HG03095 (cell line): ENCODE measurements around the gene RGCC.
"Not testable (repeated sequence)": the region's sequence is repeated elsewhere in the genome, so short reads cannot be mapped to it uniquely, and the experiment has no call there.

Experiments used
- ATAC-seq: cut with Tn5 transposase; IDR thresholded peaks from one replicate; pipeline ENCODE4 v1.9.1; 2021; ENCODE audit warnings: moderate library complexity; ENCODE audit not compliant: unreplicated experiment

The RGCC gene, protein sequence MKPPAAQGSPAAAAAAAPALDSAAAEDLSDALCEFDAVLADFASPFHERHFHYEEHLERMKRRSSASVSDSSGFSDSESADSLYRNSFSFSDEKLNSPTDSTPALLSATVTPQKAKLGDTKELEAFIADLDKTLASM

DNA sequence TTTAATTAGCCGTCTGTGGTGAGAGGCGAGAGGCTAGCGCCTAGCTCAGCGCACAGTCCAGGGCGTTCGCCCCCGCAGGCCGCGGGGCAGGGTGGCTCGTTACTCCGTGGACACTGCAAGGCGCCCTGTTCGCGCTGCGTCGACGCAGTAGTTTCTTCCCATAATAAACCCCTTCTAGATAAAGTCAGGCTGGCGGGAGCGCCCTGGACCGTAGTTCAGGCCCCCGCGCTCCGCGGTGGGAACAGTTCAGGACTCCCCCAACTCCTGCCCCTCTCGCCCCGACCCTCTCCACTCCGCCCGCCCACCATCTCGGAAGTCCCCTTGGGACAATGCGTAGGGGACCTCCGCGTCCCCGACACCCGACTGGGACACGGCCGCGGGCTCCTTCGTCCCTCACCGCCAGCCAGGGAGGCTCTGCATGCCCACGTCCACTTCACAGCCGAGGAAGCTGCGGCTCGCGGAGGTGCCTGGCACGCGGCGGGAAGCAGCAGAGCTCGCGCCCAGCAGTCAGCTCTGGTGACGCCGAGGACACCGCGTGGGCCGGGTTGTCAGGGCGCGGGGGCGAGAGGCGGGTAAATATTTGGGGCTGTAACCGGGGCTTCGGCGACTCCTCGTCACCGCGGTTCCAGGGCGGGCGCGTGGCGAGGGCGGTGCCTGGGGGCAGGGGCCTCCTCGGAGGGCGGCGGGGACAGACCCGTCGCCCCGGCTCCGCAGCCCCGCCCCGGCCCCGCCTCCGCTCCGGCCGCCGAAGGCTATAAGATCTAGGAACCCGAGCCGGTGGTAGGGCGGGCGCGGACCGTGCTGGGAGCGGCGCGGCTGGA, at the start of gene RGCC:
RGCC (plus strand) TSS at position 783 of the 821 bp plus-strand sequence. CDS start 158 bp downstream, outside the sequence.
- peak; percentile 60 for ATAC-seq

DNA sequence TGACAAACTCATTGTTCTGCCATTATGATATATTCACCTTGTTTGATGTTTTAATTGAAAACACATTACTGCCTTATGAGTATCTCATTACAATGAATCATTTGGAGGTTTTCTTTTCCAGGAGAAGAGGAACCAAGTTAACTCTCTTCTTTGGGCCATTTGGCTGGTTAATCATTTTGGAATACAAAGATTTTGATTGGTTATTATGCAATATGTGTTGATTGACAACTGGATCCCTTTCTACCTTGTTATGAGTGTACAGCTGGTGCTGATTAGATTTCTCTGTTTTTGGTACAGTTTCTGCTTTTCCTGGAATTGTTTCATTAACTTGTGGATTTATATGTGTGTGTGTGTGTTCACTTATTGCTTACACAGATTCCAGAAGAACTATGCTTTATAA, 49.2 kb upstream of the RGCC start:
- ATAC-seq: no peak

DNA sequence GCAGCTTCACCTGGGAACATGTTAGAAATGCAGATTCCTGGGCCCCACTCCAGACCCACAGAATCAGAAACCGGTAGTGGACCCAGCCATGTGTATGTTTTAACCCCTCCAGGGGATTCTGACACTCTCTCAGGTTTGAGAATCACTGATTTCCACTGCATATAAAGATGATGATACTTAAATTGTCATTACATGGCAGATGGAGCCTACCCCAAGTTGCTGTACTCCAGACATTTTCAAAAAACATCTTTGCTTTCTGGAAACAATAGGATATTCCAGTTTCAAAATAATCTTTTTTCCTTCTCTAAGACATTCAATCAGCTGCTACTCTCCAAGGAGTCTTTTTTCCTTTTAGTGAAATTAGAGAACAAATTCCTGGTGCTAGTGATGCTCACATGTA, 48.6 kb upstream of the RGCC start:
- no peak for ATAC-seq

DNA sequence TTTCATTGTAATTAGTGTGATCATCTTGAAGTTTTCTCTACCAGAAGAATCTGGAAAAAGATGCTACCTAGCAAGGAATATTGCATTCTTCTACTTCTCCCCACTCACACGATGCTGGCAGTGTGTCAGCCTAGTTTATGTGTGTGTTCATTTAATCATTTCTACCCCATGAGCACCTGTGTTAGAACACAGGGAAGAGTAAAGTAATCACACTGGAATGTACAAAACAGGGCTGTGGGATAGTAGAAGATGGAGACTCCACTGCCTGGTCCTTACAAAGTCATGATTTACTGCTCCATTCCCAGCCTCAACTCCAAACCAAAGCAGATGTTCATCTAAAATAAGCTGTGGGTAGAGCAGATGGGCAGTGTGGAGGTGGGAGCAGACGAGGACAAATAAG, 47.7 kb upstream of the RGCC start:
- ATAC-seq: no peak

DNA sequence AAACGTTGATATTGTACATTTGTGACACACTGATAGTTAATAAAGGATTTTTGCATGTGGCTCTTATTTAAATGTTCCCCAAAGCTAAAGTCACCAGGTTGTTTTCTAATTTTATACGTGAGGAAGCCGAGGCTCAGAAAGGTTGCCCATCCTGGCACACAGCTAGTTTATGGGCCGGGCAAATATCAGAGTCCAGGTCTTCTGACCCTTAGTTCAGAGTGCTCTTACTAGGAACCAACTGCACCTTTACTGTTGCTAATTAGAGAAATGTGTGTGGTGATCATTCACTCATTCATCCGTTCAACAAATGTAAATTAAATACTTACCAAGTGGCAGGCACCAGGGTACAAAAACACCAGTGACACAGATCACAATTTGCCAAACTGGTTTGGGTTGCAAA, 46.3 kb upstream of the RGCC start:
- ATAC-seq: no peak

DNA sequence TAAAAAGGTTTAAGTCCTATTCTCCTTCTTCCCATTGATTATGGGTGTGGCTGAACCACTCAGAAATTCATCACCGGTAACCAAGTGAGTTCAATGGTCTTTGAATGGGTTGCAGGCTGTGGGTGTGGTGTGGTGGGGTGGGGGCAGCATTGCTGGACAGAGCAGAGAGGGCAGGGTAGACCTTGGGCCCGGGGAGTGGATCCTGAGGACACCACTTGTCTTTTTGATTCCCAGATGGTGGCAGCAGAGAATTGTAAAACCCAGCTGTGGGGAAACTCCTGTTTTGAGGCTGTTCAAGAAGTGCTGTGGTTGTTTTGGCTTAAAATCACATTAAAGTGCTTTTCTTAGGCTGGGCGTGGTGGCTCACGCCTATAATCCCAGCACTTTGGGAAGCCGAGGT, 45.8 kb upstream of the RGCC start:
- no peak for ATAC-seq

DNA sequence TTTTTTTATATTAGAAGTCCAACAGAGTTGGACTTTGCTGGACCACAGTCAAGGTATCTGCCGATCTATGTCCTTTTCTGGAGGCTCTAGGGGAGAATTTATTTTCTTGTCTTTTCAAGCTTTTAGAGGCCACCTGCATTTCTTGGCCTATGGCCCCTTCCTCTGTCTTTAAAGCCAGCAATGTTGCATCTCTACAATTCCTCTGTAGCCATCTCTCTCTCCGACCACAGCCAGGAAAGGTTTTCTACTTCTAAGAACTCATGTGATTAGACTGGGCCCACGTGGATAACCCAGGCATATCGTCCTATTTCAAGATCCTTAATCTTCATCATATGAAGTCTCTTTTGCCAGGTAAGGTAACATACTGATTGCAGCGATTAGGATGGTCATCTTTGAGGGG, 43.5 kb upstream of the RGCC start:
- ATAC-seq: no peak

DNA sequence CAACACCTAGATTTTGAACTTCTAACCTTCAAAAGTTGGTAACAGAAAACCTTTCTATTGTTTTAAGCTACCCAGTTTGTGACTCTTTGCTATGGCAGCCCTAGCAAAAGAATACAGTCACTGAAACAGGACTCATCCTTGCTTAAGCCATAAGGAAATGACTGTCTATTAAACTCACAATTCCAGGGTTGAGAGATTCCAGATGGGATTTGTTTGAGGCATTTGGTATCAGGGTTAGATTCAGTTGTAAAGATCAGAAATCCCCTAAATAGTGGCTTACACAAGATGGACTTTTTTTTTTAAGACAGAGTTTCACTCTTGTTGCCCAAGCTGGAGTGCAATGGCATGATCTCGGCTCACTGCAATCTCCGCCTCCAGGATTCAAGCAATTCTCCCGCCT, 41.1 kb upstream of the RGCC start:
- no peak for ATAC-seq

DNA sequence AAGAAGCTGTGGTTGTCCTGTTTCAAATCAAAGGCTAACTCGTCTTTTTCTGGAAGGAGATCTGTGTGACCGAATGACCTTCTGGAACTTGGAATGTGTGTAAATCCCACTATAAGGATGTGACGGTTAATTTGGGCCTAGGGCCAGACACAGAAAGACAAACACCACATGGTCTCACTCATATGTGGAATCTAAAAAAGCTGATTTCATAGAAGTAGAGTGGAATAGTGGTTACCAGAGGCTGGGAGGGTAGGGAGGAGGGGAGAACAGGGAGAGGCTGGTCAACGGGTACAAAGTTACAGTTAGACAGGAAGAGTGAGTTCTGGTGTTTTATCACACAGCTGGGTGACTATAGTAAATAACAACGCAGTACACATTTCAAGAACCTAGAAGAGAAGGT, 39.3 kb upstream of the RGCC start:
- no peak for ATAC-seq

DNA sequence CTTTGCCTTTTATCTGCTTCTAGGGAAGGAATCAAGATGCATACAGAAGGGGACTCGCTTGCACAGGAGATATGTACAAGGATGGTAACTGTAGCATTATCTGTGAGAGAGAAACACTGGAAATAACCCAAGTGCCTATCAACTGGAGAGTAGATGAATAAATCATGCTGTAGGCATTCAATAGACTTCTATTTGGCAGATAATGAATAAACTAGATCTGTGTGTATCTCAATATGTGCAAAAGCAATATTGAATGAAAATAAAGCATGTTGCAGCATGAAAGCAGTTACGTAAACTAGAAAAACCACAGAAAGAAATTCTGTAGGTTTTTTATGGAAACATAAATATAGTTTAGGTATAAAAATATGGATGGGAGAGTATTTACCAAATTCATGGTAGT, 38.6 kb upstream of the RGCC start:
- ATAC-seq: no peak

DNA sequence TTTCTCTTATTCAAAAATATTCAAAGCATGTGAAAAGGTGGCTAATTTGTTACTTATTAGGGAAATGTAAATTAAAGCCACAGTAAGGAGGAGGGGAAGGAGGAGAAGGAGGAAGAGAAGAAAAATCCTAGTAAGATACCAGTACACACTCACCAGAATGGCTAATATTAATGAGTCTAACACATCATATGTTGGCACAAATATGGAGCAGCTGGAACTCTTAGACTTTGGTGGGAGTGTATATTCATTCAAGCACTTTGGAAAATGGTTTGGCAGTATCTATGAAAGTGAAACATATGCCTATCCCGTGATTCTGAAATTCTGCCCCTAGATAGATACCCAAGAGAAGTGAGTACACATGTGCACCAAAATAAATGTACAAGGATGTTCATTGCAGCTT, 38.1 kb upstream of the RGCC start:
- no peak for ATAC-seq

DNA sequence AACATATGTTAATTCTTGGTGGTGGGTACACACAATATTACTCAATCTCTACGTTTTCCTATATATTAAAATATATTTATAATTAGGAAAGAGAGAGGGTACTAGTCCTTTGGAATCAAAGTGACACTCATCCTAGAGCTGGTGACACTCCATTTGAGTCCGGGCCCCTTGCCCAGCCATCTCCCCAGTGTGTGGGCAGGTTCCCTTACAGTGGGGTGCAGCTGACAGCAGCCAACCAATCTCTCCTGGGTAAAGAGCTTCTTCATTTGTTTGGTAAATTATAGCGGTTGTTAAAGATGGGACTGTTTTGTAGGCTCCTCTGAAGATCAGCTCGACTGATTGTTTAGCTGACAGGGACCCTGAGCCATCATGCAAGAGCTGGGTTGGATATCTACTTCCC, 37.2 kb upstream of the RGCC start:
- no peak for ATAC-seq

DNA sequence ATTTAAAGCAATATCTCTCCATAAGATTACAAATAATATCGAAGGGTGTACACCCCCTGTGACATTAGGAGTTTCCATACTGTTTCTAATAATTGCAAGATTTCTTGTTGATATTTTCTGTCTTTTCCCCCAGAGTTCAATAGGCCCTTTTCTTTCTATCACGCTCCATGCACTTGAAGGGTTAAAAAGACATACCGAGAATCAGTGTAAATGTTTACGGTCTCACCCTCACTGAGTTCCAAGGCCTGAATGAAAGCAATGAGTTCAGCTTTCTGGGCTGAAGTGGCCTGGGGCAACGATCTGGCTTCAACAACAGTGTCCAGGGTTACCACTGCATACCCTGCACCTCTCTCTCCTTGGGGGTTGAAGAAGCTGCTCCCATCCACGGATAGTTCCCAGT, 36.0 kb upstream of the RGCC start:
- ATAC-seq: not testable (repeated sequence)

DNA sequence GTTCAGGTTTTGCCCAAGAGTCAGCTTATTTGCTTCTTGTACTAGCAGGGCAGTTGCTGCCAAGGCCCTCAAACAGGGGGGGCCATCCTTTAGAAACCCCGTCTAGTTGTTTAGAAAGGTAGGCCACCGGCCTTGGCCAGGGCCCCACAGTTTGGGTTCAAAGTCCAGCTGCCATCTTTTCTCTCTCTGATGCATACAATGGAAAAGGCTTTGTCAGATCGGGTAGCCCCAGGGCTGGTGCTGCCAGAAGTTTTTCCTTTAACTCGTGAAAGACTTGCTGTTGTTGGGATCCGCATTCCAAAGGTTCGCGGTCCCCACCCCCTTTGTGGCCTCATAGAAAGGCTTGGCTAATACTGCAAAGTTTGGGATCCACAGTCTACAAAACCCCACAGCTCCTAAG, 35.4 kb upstream of the RGCC start:
- not testable (repeated sequence) for ATAC-seq

DNA sequence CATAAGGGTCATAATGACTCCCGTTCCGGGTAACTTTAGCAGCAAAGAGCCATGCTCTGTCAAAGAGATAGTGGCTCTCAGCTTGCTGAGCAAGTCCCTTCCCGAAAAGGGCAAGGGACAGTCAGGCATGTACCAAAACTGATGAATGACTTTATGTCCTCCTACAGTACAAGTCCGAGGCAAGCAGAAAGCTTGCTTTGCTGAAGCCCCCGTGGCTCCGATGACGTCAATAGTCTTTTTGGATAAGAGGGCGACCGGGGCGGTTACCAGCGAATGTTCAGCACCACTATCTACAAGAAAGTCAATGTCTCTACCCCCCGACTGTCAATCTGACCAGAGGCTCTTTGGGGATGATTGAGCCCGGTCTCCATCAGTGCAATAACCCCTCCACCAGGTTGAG, 34.1 kb upstream of the RGCC start:
- ATAC-seq: not testable (repeated sequence)

DNA sequence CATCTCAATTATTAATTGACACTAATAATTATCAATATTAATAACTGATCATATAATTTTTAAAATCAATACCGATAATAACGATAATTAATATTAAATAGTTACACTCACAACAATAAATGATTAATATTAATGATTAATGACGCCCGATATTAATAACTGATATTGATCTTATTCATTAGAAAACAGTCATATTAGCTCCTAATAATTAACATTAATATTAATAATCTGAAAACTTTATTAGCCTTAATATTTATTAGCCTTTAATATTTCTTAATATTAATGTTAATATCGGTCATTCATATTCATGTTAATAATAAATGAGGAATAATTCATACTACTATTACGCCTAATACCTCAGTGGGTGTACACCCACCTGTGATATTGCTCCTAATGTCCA, 32.7 kb upstream of the RGCC start:
- ATAC-seq: not testable (repeated sequence)

DNA sequence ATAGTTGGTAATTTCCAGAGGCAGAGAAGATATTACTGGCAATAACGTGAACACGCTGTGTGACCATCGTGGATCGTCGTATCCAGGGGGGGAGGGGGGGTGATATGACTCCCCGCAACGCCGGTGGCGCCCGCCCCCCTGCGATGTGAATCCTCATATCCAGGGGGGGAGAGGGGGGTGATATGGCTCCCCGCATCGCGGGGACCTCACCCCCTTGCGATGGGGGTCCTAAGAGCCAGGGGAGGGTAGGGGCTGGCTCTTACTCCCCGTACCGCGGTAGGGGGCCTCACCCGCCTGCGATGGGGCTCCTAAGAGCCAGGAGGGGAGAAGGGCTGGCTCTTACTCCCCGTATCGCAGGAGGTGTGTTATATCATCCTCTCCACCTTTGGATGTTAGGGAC, 31.3 kb upstream of the RGCC start:
- ATAC-seq: no peak

DNA sequence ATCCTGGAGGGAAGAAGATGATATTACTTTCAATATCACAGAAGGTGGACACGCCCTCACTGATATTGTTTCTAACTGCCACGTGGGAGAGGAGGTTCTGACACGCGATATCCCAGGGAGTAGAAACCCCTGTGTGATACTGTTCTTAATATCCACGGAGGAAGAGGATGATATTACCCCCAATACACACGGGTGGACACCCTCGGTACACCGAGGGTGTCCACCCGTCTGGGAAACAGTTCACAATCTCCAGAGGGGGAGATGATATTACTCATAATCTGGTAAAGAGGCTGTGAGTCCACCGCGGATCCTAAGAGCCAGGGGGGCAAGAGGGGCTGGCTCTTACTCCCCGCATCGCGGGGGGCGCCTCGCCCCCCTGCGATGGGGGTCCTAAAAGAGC, 29.7 kb upstream of the RGCC start:
- ATAC-seq: no peak

DNA sequence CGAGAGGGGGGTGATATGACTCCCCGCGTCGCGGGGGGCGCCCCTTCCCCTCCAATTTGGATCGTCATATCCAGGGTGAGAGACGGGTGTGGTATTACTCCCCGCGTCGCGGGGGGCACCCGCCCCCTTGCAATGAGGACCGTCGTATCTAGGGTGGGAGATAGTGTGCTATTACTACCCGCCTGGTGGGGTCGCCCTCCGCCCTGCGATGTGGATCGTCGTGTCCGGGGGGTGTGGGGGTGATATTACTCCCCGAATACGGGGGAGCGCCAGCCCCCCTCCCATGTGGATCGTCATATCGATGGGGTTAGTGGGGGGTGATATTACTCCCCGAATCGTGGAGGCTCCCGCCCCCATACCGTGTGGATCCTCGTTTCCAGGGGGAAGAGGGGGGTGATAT, 29.2 kb upstream of the RGCC start:
- no peak for ATAC-seq

DNA sequence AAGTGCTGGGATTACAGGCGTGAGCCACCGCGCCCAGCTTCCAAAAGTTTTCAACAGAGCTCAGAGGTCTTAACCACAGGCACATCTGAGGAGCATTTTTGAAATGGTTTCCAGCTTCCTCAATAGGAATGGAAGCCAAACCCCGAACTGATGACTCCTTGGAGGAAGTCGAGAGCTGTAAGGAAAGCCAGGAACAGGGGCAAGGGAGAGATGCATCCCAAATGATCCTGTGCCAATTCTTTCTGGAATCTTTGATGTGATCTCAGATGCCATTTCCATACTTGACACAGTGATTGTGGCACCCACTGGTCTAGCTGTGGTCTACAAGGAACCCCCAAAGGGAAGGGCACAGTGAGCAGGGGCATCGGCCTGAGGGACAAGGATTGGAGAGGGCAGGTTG, 23.3 kb upstream of the RGCC start:
- ATAC-seq: not testable (repeated sequence)

DNA sequence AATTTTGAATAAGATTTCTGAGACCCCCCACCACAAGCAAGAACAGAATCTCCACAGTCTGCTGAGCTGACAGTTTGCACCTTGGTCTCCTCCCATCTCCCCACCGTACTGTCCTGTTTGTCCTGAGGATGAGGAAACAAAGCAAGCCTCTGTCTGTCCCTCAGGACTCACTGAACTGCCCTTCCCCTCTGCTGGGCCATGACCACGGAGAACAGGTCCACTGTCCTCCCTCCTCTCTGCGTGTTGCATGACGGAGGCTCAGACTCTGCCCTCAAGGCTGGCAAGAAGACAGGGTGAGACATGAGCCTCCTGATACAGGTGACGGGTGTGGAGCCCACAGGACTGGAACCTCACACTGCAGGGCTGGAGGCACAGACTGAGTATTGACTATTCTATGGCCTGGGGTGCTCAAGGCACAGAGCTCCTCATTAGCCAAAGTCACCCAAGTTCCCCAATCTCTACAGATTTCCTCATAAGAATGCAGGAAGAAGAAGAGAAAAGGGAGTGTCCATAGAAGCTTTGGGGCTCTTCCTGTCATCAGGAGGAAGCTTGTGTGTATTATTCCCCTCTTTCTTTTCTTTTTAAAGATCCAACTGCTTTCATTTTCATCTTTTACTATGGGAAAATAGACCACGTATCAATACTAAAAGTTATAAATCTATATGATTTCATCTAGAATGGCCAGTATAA, 22.4 kb upstream of the RGCC start:
- ATAC-seq: no peak

DNA sequence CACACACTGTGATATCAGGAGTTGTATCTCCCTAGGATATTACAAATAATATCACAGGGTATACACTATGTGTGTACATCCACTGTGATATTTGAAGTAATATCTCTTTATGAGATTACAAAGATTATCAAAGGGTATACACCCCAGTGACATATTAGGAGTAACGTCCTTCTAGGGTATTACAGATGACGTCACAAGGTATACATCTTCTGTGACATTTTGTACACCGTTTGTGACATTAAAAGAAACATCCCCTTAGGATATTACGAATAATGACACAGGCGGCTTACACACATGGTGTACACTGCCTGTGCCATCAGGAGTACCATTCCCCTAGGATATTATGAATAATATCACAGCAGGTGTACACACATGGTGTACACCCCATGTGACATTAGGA, 13.4 kb upstream of the RGCC start:
- no peak for ATAC-seq
